ENCODE results near the gene PPP1R1C. TPM values are rescaled to one million over a fixed set of nuclear protein-coding genes. Genes with fewer than 3 reads are reported as not detected.

PPP1R1C gene
- total RNA-seq, 1 donor from 2014 or later = not detected

GRCh38 chr2:182164686-182165085, 179.0 kb downstream of the PPP1R1C start:
- no peak for DNase-seq (ENCODE audit: extremely low spot score in 2 of 2)
- no peaks in the 10 kb centered on the region for H3K9me3 ChIP-seq
- no peaks in the 10 kb centered on the region for H3K4me1 ChIP-seq
- no peak overlapping the region for H3K27ac ChIP-seq
- no peaks in the 10 kb centered on the region for H3K27me3 ChIP-seq
- TF ChIP-seq POLR2AphosphoS5 (IDR thresholded peaks at IDR 0.05; ENCODE audit: insufficient read depth in 1 of 2, low read depth in 1 of 2) (no peak), CTCF (IDR thresholded peaks at IDR 0.05) (no peak), POLR2A (IDR thresholded peaks at IDR 0.05) (no peak)
- H3K4me3 ChIP-seq = no peak overlapping the region
- intact Hi-C loops (cut with DNase I) = no loop called here
- H3K36me3 ChIP-seq = no peaks in the 10 kb centered on the region

GRCh38 chr2:182165202-182165601, 179.5 kb downstream of the PPP1R1C start:
- TF ChIP-seq CTCF (IDR thresholded peaks at IDR 0.05) (no peak), POLR2A (IDR thresholded peaks at IDR 0.05) (no peak), POLR2AphosphoS5 (IDR thresholded peaks at IDR 0.05; ENCODE audit: insufficient read depth in 1 of 2, low read depth in 1 of 2) (no peak)
- intact Hi-C loops (cut with DNase I) = no loop called here
- DNase-seq (ENCODE audit: extremely low spot score in 2 of 2) = no peak
- no peaks in the 10 kb centered on the region for H3K9me3 ChIP-seq
- no peak overlapping the region for H3K27ac ChIP-seq
- H3K27me3 ChIP-seq = no peaks in the 10 kb centered on the region
- no peaks in the 10 kb centered on the region for H3K36me3 ChIP-seq
- H3K4me3 ChIP-seq = no peak overlapping the region
- no peaks in the 10 kb centered on the region for H3K4me1 ChIP-seq

- Histone ChIP-seq H3K4me3 (no peak overlapping the region), H3K27me3 (no peaks in the 10 kb centered on the region), H3K27ac (no peak overlapping the region), H3K9me3 (no peaks in the 10 kb centered on the region), H3K36me3 (no peaks in the 10 kb centered on the region), H3K4me1 (no peaks in the 10 kb centered on the region)
- intact Hi-C loops (cut with DNase I) = no loop called here
- no peak for TF ChIP-seq POLR2A (IDR thresholded peaks at IDR 0.05)
- TF ChIP-seq POLR2AphosphoS5 (IDR thresholded peaks at IDR 0.05; ENCODE audit: insufficient read depth in 1 of 2, low read depth in 1 of 2) = no peak
- no peak for TF ChIP-seq CTCF (IDR thresholded peaks at IDR 0.05)
- DNase-seq (ENCODE audit: extremely low spot score in 2 of 2) = no peak
Measured at GRCh38 chr2:182166406-182166805, 180.8 kb downstream of the PPP1R1C start.

GRCh38 chr2:182166841-182167240, 181.2 kb downstream of the PPP1R1C start:
- H3K4me3 ChIP-seq = no peak overlapping the region
- no peak for DNase-seq (ENCODE audit: extremely low spot score in 2 of 2)
- H3K27me3 ChIP-seq = no peaks in the 10 kb centered on the region
- H3K27ac ChIP-seq = no peak overlapping the region
- no peaks in the 10 kb centered on the region for H3K9me3 ChIP-seq
- intact Hi-C loops (cut with DNase I) = no loop called here
- TF ChIP-seq POLR2AphosphoS5 (IDR thresholded peaks at IDR 0.05; ENCODE audit: insufficient read depth in 1 of 2, low read depth in 1 of 2) (no peak), CTCF (IDR thresholded peaks at IDR 0.05) (no peak), POLR2A (IDR thresholded peaks at IDR 0.05) (no peak)
- H3K36me3 ChIP-seq = no peaks in the 10 kb centered on the region
- H3K4me1 ChIP-seq = no peaks in the 10 kb centered on the region

Small RNAs within 50 kb of the gene (small RNA-seq; reads per million reads assigned to genes)
- not detected for gene RNA5SP113

Other genes starting within 250 kb of the PPP1R1C start
- 64.1 TPM for gene ITPRID2, start 94.1 kb upstream of the PPP1R1C start, total RNA-seq

All from vagina (tissue), 2 donors.